HepG2 (cell line): ENCODE measurements around the gene TNFSF13. TPM values are rescaled to one million over a fixed set of nuclear protein-coding genes. Genes with fewer than 3 reads are reported as not detected.
A peak's percentile ranks its signal among the peaks of the same experiment; 100 is the strongest.

ENCODE experiments used
- FOXC1 ChIP-seq: sonication (generic); formaldehyde crosslinking; IDR thresholded peaks from 2 replicates; pipeline ENCODE4 v1.8.0; 2022; ENCODE audit warnings: mild to moderate bottlenecking, missing genetic modification reagents, borderline replicate concordance
- GMEB1 ChIP-seq: sonication (generic); formaldehyde crosslinking; IDR thresholded peaks from 2 replicates; pipeline ENCODE4 v1.5.1; 2020; ENCODE audit warnings: missing genetic modification reagents, mild to moderate bottlenecking, borderline replicate concordance
- HBP1 ChIP-seq: IDR thresholded peaks from 2 replicates; pipeline ENCODE4 v1.6.1; 2016; ENCODE audit warnings: low read depth, control low read depth
- HIVEP1 ChIP-seq: sonication (generic); formaldehyde crosslinking; IDR thresholded peaks from 2 replicates; pipeline ENCODE4 v1.4.0; 2020; ENCODE audit warnings: mild to moderate bottlenecking, missing genetic modification reagents
- KLF9 ChIP-seq: IDR thresholded peaks from 2 replicates; pipeline ENCODE4 v1.6.1; 2016; ENCODE audit warnings: low read depth
- MED1 ChIP-seq: sonication (generic); formaldehyde crosslinking; IDR thresholded peaks from 2 replicates; pipeline ENCODE4 v1.4.0; 2020; ENCODE audit warnings: missing genetic modification reagents
- NFKBIZ ChIP-seq: IDR thresholded peaks from 2 replicates; pipeline ENCODE4 v1.6.1; 2018; ENCODE audit warnings: missing genetic modification reagents, missing compliant biosample characterization
- NR2F6 ChIP-seq, 2 experiments: IDR thresholded peaks; 2 replicates each; pipeline ENCODE4 v1.6.1; 2016; ENCODE audit warnings: antibody characterized with exemption in 1 of 2, mild to moderate bottlenecking in 1 of 2
- POLR2AphosphoS5 ChIP-seq: IDR thresholded peaks from 2 replicates; pipeline ENCODE4 v1.6.1; 2012; ENCODE audit warnings: low read depth, low read length
- SMC3 ChIP-seq: IDR thresholded peaks from 2 replicates; pipeline ENCODE4 v1.6.1; 2011; ENCODE audit warnings: low read length, improper control_type of control experiment
- ZBTB42 ChIP-seq: sonication (generic); formaldehyde crosslinking; IDR thresholded peaks from 2 replicates; pipeline ENCODE4 v1.5.0; 2020; ENCODE audit warnings: mild to moderate bottlenecking, missing genetic modification reagents
- ZMAT3 ChIP-seq: sonication (generic); formaldehyde crosslinking; conservative IDR thresholded peaks from 2 replicates; pipeline ENCODE4 v1.7.0; 2021; ENCODE audit warnings: missing genetic modification reagents
- ZNF224 ChIP-seq: sonication (generic); formaldehyde crosslinking; IDR thresholded peaks from 2 replicates; pipeline ENCODE4 v1.5.0; 2020; ENCODE audit warnings: mild to moderate bottlenecking, missing genetic modification reagents
- ZNF44 ChIP-seq: sonication (generic); formaldehyde crosslinking; IDR thresholded peaks from 2 replicates; pipeline ENCODE4 v1.5.1; 2020; ENCODE audit warnings: mild to moderate bottlenecking, missing genetic modification reagents
- ZNF687 ChIP-seq: sonication (generic); formaldehyde crosslinking; IDR thresholded peaks from 2 replicates; pipeline ENCODE4 v1.5.1; 2020; ENCODE audit warnings: mild to moderate bottlenecking, missing genetic modification reagents, moderate library complexity
- polyA plus RNA-seq, 8 experiments: library from polyadenylated mRNA; depleted of rRNA in 3 of 8; stranded (reverse) in 7 of 8; unstranded in 1 of 8; fragments of >200 nt; fragmentation: Illumina TruSeq in 4 of 8; extraction: Trizol in 4 of 8; gene quantifications; 2 replicates each; pipeline versions ENCODE4 v1.2.1 to v1.2.3, GENCODE V29; 2011 to 2016; ENCODE audit warnings: low read depth in 4 of 8, missing spikeins in 1 of 8, mixed read lengths in 1 of 8; ENCODE audit not compliant: insufficient read depth in 1 of 8
- total RNA-seq, 5 experiments: library from RNA; depleted of rRNA; stranded (reverse); fragments of >200 nt; fragmentation: Illumina TruSeq; extraction: Trizol; gene quantifications; 2 replicates each; pipeline ENCODE4 v1.2.3, GENCODE V29; 2016; ENCODE audit warnings: low read depth in 1 of 5
- TF ChIP-seq, protein P1 (sequence below): sonication (generic); formaldehyde crosslinking; IDR thresholded peaks from 2 replicates; pipeline ENCODE4 v1.5.0; 2020; ENCODE audit warnings: missing genetic modification reagents, mild to moderate bottlenecking, borderline replicate concordance
- TF ChIP-seq, protein P2 (sequence below): sonication (generic); formaldehyde crosslinking; IDR thresholded peaks from 2 replicates; pipeline ENCODE4 v1.5.1; 2020; ENCODE audit warnings: mild to moderate bottlenecking, missing genetic modification reagents, borderline replicate concordance
- TF ChIP-seq, protein P3 (sequence below): sonication (generic); formaldehyde crosslinking; IDR thresholded peaks from 2 replicates; pipeline ENCODE4 v1.4.0; 2020; ENCODE audit warnings: missing genetic modification reagents

TNFSF13 gene
- total and polyA plus RNA-seq, 2 of the 13 experiments (the other 11 are each of a cell fraction or from before 2014, with no cell fraction given) = 2.5 to 3.3 TPM

GRCh38 chr17:7557775-7558543 is 591 bp upstream of the TNFSF13 start (continued):
- TF ChIP-seq, protein P1, sequence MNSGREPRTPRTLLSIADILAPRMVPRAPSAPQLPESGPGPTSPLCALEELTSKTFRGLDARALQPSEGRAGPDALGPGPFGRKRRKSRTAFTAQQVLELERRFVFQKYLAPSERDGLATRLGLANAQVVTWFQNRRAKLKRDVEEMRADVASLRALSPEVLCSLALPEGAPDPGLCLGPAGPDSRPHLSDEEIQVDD (CRISPR knock-in tag) = no peak
- TF ChIP-seq HBP1 (CRISPR knock-in tag) (0 out of 2 replicates have a peak, but pooled peaks have one; percentile 40), FOXC1 (no peak; the same call in 1 of the 2 replicates), MED1 (CRISPR knock-in tag) (peak; percentile 25; the same call in 1 of the 2 replicates), KLF9 (CRISPR knock-in tag) (no peak), NR2F6 (IDR thresholded peaks at IDR 0.05) (no peak), NR2F6 (CRISPR knock-in tag; IDR thresholded peaks at IDR 0.05) (no peak), SMC3 (no peak), POLR2AphosphoS5 (peak; percentile 65), ZNF224 (CRISPR knock-in tag) (no peak), GMEB1 (CRISPR knock-in tag) (0 out of 2 replicates have a peak, but pooled peaks have one; percentile 14), HIVEP1 (CRISPR knock-in tag) (peak; percentile 79), ZBTB42 (CRISPR knock-in tag) (no peak), NFKBIZ (peak; percentile 41; the same call in 1 of the 2 replicates), ZMAT3 (CRISPR knock-in tag) (0 out of 2 replicates have a peak, but pooled peaks have one; percentile 16), ZNF687 (CRISPR knock-in tag) (peak; percentile 86), ZNF44 (CRISPR knock-in tag) (peak; percentile 40; the same call in 1 of the 2 replicates)
- TF ChIP-seq, protein P2, sequence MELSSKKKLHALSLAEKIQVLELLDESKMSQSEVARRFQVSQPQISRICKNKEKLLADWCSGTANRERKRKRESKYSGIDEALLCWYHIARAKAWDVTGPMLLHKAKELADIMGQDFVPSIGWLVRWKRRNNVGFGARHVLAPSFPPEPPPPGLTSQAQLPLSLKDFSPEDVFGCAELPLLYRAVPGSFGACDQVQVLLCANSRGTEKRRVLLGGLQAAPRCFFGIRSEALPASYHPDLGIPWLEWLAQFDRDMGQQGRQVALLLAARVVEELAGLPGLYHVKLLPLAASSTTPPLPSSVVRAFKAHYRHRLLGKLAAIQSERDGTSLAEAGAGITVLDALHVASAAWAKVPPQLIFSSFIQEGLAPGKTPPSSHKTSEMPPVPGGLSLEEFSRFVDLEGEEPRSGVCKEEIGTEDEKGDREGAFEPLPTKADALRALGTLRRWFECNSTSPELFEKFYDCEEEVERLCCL = no peak
- TF ChIP-seq, protein P3, sequence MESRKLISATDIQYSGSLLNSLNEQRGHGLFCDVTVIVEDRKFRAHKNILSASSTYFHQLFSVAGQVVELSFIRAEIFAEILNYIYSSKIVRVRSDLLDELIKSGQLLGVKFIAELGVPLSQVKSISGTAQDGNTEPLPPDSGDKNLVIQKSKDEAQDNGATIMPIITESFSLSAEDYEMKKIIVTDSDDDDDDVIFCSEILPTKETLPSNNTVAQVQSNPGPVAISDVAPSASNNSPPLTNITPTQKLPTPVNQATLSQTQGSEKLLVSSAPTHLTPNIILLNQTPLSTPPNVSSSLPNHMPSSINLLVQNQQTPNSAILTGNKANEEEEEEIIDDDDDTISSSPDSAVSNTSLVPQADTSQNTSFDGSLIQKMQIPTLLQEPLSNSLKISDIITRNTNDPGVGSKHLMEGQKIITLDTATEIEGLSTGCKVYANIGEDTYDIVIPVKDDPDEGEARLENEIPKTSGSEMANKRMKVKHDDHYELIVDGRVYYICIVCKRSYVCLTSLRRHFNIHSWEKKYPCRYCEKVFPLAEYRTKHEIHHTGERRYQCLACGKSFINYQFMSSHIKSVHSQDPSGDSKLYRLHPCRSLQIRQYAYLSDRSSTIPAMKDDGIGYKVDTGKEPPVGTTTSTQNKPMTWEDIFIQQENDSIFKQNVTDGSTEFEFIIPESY (CRISPR knock-in tag) = no peak
